H9 (cell line): Measurements from ENCODE around the gene RHBDD2. TPM values are rescaled to one million over a fixed set of nuclear protein-coding genes. Genes with fewer than 3 reads are reported as not detected.

Experiments
- DNase-seq: peaks from one replicate; pipeline ENCODE4 v3.0.0-alpha.2; 2017
- H2AFZ ChIP-seq: one replicate; pipeline ENCODE4 v1.6.1; 2013; ENCODE audit warnings: mild to moderate bottlenecking, low read length, control low read depth, moderate library complexity
- H2AK5ac ChIP-seq: 2 replicates; pipeline ENCODE4 v1.6.1; 2013; ENCODE audit warnings: low read length, control low read depth, mixed read lengths; ENCODE audit not compliant: insufficient read length
- H2BK120ac ChIP-seq: one replicate; pipeline ENCODE4 v1.6.1; 2013; ENCODE audit warnings: low read depth, mild to moderate bottlenecking, low read length, control low read depth, inconsistent platforms; ENCODE audit not compliant: poor library complexity, severe bottlenecking
- H2BK12ac ChIP-seq: 2 replicates; pipeline ENCODE4 v1.6.1; 2013; ENCODE audit warnings: low read length, control low read depth, mixed read lengths, low read depth; ENCODE audit not compliant: insufficient read length
- H2BK15ac ChIP-seq: 2 replicates; pipeline ENCODE4 v1.6.1; 2013; ENCODE audit warnings: low read depth, low read length, control low read depth
- H2BK20ac ChIP-seq: one replicate; pipeline ENCODE4 v1.6.1; 2013; ENCODE audit warnings: low read depth, mild to moderate bottlenecking, low read length, control low read depth, inconsistent platforms; ENCODE audit not compliant: poor library complexity, severe bottlenecking
- H2BK5ac ChIP-seq: 2 replicates; pipeline ENCODE4 v1.6.1; 2013; ENCODE audit warnings: low read length, control low read depth, mixed read lengths; ENCODE audit not compliant: insufficient read length
- H3K14ac ChIP-seq: 2 replicates; pipeline ENCODE4 v1.6.1; 2013; ENCODE audit warnings: low read length, control low read depth; ENCODE audit not compliant: insufficient read depth
- H3K18ac ChIP-seq: 2 replicates; pipeline ENCODE4 v1.6.1; 2013; ENCODE audit warnings: low read depth, mild to moderate bottlenecking, mixed read lengths, low read length, control low read depth; ENCODE audit not compliant: insufficient read length
- H3K23ac ChIP-seq: 2 replicates; pipeline ENCODE4 v1.6.1; 2013; ENCODE audit warnings: low read length, control low read depth, mixed read lengths, low read depth; ENCODE audit not compliant: insufficient read length
- H3K23me2 ChIP-seq: 2 replicates; pipeline ENCODE4 v1.6.1; 2013; ENCODE audit warnings: low read depth, mild to moderate bottlenecking, mixed read lengths, low read length, control low read depth; ENCODE audit not compliant: insufficient read length, poor library complexity, severe bottlenecking
- H3K27ac ChIP-seq: 2 replicates; pipeline ENCODE4 v1.5.1; 2013; ENCODE audit warnings: low read length, control low read depth, mixed read lengths, low read depth; ENCODE audit not compliant: insufficient read length
- H3K27me3 ChIP-seq: 2 replicates; pipeline ENCODE4 v1.6.1; 2013; ENCODE audit warnings: low read length, control low read depth, inconsistent platforms; ENCODE audit not compliant: insufficient read depth
- H3K4ac ChIP-seq: 2 replicates; pipeline ENCODE4 v1.6.1; 2013; ENCODE audit warnings: low read depth, mild to moderate bottlenecking, control low read depth, inconsistent platforms, low read length, moderate library complexity
- H3K4me1 ChIP-seq: 2 replicates; pipeline ENCODE4 v1.6.1; 2013; ENCODE audit warnings: low read length, control low read depth, inconsistent platforms; ENCODE audit not compliant: insufficient read depth
- H3K4me2 ChIP-seq: 2 replicates; pipeline ENCODE4 v1.6.1; 2013; ENCODE audit warnings: low read length, control low read depth, mixed read lengths; ENCODE audit not compliant: insufficient read length, insufficient read depth
- H3K56ac ChIP-seq: 2 replicates; pipeline ENCODE4 v1.6.1; 2013; ENCODE audit warnings: low read depth, mild to moderate bottlenecking, mixed read lengths, low read length, control low read depth; ENCODE audit not compliant: insufficient read length
- H3K79me1 ChIP-seq: 2 replicates; pipeline ENCODE4 v1.6.1; 2013; ENCODE audit warnings: low read depth, mild to moderate bottlenecking, moderate library complexity, low read length, control low read depth, inconsistent platforms; ENCODE audit not compliant: insufficient read depth, poor library complexity, severe bottlenecking
- H3K79me2 ChIP-seq: 2 replicates; pipeline ENCODE4 v1.6.1; 2013; ENCODE audit warnings: low read length, control low read depth, inconsistent platforms; ENCODE audit not compliant: insufficient read depth
- H3K9ac ChIP-seq: 2 replicates; pipeline ENCODE4 v1.6.1; 2013; ENCODE audit warnings: low read length, control low read depth, mixed read lengths; ENCODE audit not compliant: insufficient read length; ENCODE audit errors: extremely low read depth
- H3K9me3 ChIP-seq: one replicate; pipeline ENCODE4 v1.6.1; 2013; ENCODE audit warnings: low read depth, low read length, inconsistent platforms; ENCODE audit not compliant: control insufficient read depth
- H3T11ph ChIP-seq: one replicate; pipeline ENCODE4 v1.6.1; 2013; ENCODE audit warnings: mild to moderate bottlenecking, low read length, control low read depth, inconsistent platforms
- H4K20me1 ChIP-seq: one replicate; pipeline ENCODE4 v1.6.1; 2013; ENCODE audit not compliant: control insufficient read depth, insufficient read length, insufficient read depth
- H4K5ac ChIP-seq: 2 replicates; pipeline ENCODE4 v1.6.1; 2013; ENCODE audit warnings: low read depth, mild to moderate bottlenecking, mixed read lengths, low read length, control low read depth; ENCODE audit not compliant: insufficient read length
- H4K8ac ChIP-seq: replicated peaks from 2 replicates; pipeline ENCODE4 v1.6.1; 2013; ENCODE audit warnings: low read length, control low read depth, mixed read lengths, low read depth; ENCODE audit not compliant: insufficient read length
- H4K91ac ChIP-seq: 2 replicates; pipeline ENCODE4 v1.6.1; 2013; ENCODE audit warnings: low read depth, mild to moderate bottlenecking, moderate library complexity, mixed read lengths, low read length, control low read depth; ENCODE audit not compliant: insufficient read length
- H3K27ac Mint-ChIP-seq, 3 experiments: 2 replicates in 2 of 3; 3 replicates in 1 of 3; pipeline ENCODE4 v1.8.0; 2020 to 2021; ENCODE audit warnings: mixed read lengths in 3 of 3, mild to moderate bottlenecking in 1 of 3, moderate library complexity in 1 of 3
- H3K27me3 Mint-ChIP-seq: 2 replicates; pipeline ENCODE4 v1.8.0; 2021; ENCODE audit warnings: low read depth, mild to moderate bottlenecking, moderate library complexity, mixed read lengths
- H3K36me3 Mint-ChIP-seq, 3 experiments: 2 replicates in 2 of 3; 3 replicates in 1 of 3; pipeline ENCODE4 v1.8.0; 2020 to 2021; ENCODE audit warnings: low read depth in 3 of 3, mixed read lengths in 3 of 3; ENCODE audit not compliant: insufficient read depth in 1 of 3
- H3K4me1 Mint-ChIP-seq, 2 experiments: 2 replicates each; pipeline ENCODE4 v1.8.0; 2020; ENCODE audit warnings: mixed read lengths in 2 of 2
- H3K4me3 Mint-ChIP-seq, 2 experiments: 2 replicates in 1 of 2; 3 replicates in 1 of 2; pipeline ENCODE4 v1.8.0; 2020 to 2021; ENCODE audit warnings: mild to moderate bottlenecking in 2 of 2, mixed read lengths in 2 of 2, moderate library complexity in 1 of 2
- H3K9me3 Mint-ChIP-seq, 2 experiments: 2 replicates in 1 of 2; 3 replicates in 1 of 2; pipeline ENCODE4 v1.8.0; 2020; ENCODE audit warnings: mild to moderate bottlenecking in 2 of 2, mixed read lengths in 2 of 2, moderate library complexity in 1 of 2
- CTCF ChIP-seq: fragments of 200-600 bp; sonication (generic); conservative IDR thresholded peaks from 3 replicates; pipeline ENCODE4 v1.8.0; 2021; ENCODE audit warnings: antibody characterized with exemption, mild to moderate bottlenecking
- WGBS: extraction: QIAGEN DNeasy Blood & Tissue Kit; methylation state at CpG from one replicate; pipeline ENCODE4 v1.1.7; 2013; ENCODE audit warnings: missing lambda C conversion rate, low lambda C conversion rate, mixed read lengths; ENCODE audit not compliant: insufficient read length; ENCODE audit errors: extremely low coverage; 5-methylcytosine and 5-hydroxymethylcytosine counted together
- total RNA-seq: library from RNA; stranded (reverse); gene quantifications from 2 replicates; pipeline ENCODE4 v1.2.1, GENCODE V29; 2021

Gene RHBDD2
- total RNA-seq, 1 experiment from 2014 or later, result 30.0 TPM

- H2AK5ac ChIP-seq, result no peak overlapping the region
- H3K9ac ChIP-seq, result no peak overlapping the region
- no peak overlapping the region for H3K56ac ChIP-seq
- no peak overlapping the region for H3K27ac ChIP-seq
- no peak overlapping the region for H4K91ac ChIP-seq
- no CpG with 5 or more reads among the region's 14 CpGs for WGBS
- peaks cover 10% of the 10 kb centered on the region for H3K79me1 ChIP-seq
- H2AFZ ChIP-seq, result no peak overlapping the region
- Mint-ChIP-seq H3K27me3 (no peaks in the 10 kb centered on the region), H3K4me1 (peaks cover 20 to 24% of the 10 kb centered on the region in 2 experiments), H3K36me3 (peaks cover 0 to 19% (median 13%) of the 10 kb centered on the region in 3 experiments; a peak in 5 of 7 replicates), H3K4me3 (no peak overlapping the region; a peak in 1 of 5 replicates), H3K9me3 (no peaks in the 10 kb centered on the region; a peak in 1 of 5 replicates), H3K27ac (peak overlapping the region in 1 of 3 experiments; percentile 44; a peak in 1 of 7 replicates)
- H3K9me3 ChIP-seq, result no peaks in the 10 kb centered on the region
- H4K5ac ChIP-seq, result no peak overlapping the region
- no peak overlapping the region for H3K23ac ChIP-seq
- no peak overlapping the region for H2BK120ac ChIP-seq
- H3K23me2 ChIP-seq, result no peaks in the 10 kb centered on the region
- H2BK5ac ChIP-seq, result no peak overlapping the region
- H2BK12ac ChIP-seq, result no peak overlapping the region
- no peak overlapping the region for H3K4ac ChIP-seq
- H4K20me1 ChIP-seq, result no peaks in the 10 kb centered on the region
- H3K79me2 ChIP-seq, result peaks cover 27% of the 10 kb centered on the region
- H3K14ac ChIP-seq, result no peak overlapping the region
- no peak overlapping the region for H2BK15ac ChIP-seq
- H3K4me2 ChIP-seq, result no peak overlapping the region
- DNase-seq, result no peak
- H2BK20ac ChIP-seq, result no peak overlapping the region
- H3K18ac ChIP-seq, result no peak overlapping the region
- H3K4me1 ChIP-seq, result no peaks in the 10 kb centered on the region
- no peaks in the 10 kb centered on the region for H3K27me3 ChIP-seq
- TF ChIP-seq CTCF, result no peak
- H3T11ph ChIP-seq, result no peak overlapping the region
- H4K8ac ChIP-seq, result no peak overlapping the region
Measured at GRCh38 chr7:75921479-75921878, 42.6 kb downstream of the RHBDD2 start.
